GM19324 (cell line): Measurements from ENCODE around the gene MAP3K13.
"Not testable (repeated sequence)": the region's sequence is repeated elsewhere in the genome, so short reads cannot be mapped to it uniquely, and the experiment has no call there.

Experiments
- ATAC-seq: cut with Tn5 transposase; IDR thresholded peaks from one replicate; pipeline ENCODE4 v1.9.1; 2021; ENCODE audit warnings: mild to moderate bottlenecking, moderate library complexity; ENCODE audit not compliant: unreplicated experiment, low FRiP score

Gene MAP3K13

GRCh38 chr3:185393055-185393454 is 30.1 kb downstream of the MAP3K13 start:
- no peak for ATAC-seq

- no peak for ATAC-seq
Measured at GRCh38 chr3:185397676-185398075, 34.7 kb downstream of the MAP3K13 start.

DNA sequence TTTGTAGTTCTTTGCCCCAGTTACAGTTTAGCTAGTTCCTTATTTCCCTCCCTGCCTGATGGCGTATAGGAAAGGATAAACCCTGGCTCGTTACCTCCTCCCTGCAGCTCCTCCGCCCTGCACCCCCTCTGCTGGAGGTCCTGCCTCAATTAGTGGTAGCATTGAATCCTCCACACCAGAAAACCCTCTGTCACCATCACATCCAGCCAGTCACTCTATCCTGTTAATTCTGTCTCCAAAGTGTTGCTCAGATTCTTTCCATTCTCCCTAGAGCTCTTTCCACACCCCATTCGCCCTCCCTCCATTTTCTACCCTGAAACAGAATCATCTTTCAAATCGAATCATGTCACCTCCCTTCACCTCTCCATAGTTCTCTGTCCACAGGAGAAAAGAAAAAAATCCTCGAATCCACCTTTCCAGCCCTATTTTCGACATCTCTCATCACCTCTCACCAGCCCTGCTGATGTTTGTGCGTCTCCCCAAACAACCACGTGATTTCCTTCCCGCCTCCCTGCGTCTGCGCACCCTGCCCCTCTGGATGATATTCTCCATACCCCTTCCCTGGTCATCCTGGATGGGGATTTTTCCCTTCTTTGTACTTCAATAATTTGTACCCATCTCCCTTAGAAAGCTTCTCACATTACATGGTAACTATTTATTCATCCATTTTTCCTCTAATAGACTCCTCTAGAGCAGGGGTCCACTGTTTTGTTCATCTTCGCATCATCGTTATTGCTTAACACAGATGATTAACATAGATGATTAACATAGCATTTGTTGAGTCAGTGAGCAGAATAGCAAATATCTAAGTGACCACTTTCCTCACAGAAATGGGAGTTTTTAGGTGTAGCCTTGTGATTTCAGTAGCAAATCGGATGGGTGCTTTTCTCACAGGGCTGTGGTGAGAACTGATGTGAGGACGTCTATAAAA is 37.1 kb downstream of the MAP3K13 start:
- ATAC-seq, result no peak

DNA sequence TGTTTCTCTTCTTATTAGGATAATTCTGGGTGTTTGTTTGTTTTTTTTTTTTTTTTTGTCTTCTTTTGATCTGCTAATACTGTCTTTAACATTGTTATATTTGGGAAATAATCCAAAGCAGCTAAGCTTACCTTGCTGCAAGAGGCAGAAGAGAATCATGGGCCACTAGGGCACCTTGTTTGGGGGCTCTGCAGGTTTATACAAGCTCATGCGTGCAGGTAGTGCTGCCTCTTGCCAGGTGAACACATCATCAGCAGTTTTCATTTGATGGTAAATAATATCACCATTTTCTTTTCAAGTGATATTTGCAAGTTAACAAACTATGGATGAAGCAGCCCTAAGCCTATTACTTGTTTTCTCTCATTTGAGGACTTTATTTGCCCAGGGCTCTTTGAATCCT is 37.9 kb downstream of the MAP3K13 start:
- ATAC-seq, result no peak

GRCh38 chr3:185401319-185401955 is 38.5 kb downstream of the MAP3K13 start:
- no peak for ATAC-seq

- ATAC-seq, result no peak
Measured at GRCh38 chr3:185402561-185402960, 39.6 kb downstream of the MAP3K13 start.

- ATAC-seq, result no peak
Measured at GRCh38 chr3:185403002-185403401, 40.1 kb downstream of the MAP3K13 start.

- ATAC-seq, result no peak
Measured at GRCh38 chr3:185405243-185405642, 42.3 kb downstream of the MAP3K13 start.

DNA sequence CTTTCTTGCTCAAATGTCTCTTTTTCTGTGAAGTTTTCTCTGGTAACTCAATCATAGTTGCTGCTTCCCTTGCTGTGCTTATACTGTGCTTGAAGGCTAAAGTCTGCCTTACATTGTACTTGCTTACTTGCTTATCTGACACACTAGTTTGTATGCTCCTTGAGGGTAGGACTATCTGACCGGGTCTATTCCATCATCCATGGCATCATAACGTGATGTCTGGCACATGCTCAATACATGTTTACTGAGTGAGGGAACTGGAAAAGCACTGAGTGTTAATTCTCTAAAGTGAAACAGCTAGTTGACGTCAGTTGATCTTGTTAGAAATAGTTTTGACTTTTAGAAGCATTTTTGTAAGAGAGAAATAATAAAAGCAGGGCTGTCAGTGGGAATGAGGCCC is 42.7 kb downstream of the MAP3K13 start:
- ATAC-seq, result no peak

DNA sequence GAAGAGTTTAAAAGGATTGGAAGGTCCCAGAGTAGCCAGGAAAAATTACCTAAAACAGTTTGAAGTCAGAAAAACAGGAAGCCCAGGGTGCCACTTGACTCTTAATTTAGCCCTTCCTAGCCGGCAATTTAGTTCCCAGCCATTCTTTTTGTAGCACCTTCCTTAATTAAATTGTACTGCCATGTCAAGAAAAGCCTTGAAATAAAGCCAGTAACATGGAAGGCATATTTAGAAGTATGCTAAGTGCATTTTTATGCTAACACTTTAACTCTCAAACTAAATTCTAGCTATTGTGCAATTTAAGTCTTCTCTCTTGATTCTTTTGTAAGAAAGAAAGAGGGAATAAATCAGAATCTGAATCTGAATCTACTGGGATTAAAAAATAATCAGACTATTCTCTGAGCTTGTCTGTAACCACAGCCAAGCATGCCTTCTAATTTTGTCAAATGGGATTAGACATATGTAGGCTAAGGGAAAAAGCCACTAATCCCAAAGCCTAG is 43.2 kb downstream of the MAP3K13 start:
- no peak for ATAC-seq

GRCh38 chr3:185409957-185410356 is 47.0 kb downstream of the MAP3K13 start:
- no peak for ATAC-seq

- no peak for ATAC-seq
Measured at GRCh38 chr3:185411133-185411532, 48.2 kb downstream of the MAP3K13 start.

GRCh38 chr3:185416513-185416912 is 53.6 kb downstream of the MAP3K13 start:
- ATAC-seq, result no peak

DNA sequence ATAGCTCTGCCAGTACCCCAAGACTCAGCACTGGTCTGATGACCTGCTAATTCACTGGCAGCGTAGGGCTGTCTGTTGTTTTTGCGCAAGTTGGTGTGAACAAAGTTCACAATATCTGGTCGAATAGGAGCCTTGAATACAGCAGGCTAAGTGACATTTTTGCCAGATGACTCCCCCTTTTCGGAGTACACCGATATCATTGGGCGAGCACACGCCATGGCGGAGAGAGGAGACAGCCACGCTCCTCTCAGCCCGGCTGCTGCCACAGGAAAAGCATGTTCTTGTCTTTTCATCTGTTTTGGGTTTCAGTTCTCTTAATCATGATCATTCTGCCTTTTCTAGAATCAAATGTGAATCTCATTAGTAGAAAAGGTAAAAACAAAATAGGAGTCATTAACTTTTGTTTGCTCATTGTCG is 55.6 kb downstream of the MAP3K13 start:
- not testable (repeated sequence) for ATAC-seq

- ATAC-seq, result no peak
Measured at GRCh38 chr3:185420762-185421161, 57.8 kb downstream of the MAP3K13 start.

- peak; percentile 49 for ATAC-seq
Measured at GRCh38 chr3:185421577-185422232, 58.8 kb downstream of the MAP3K13 start.

- no peak for ATAC-seq
Measured at GRCh38 chr3:185422677-185423076, 59.7 kb downstream of the MAP3K13 start.

GRCh38 chr3:185423178-185423577 is 60.2 kb downstream of the MAP3K13 start:
- no peak for ATAC-seq

- ATAC-seq, result no peak
Measured at GRCh38 chr3:185424435-185424834, 61.5 kb downstream of the MAP3K13 start.

DNA sequence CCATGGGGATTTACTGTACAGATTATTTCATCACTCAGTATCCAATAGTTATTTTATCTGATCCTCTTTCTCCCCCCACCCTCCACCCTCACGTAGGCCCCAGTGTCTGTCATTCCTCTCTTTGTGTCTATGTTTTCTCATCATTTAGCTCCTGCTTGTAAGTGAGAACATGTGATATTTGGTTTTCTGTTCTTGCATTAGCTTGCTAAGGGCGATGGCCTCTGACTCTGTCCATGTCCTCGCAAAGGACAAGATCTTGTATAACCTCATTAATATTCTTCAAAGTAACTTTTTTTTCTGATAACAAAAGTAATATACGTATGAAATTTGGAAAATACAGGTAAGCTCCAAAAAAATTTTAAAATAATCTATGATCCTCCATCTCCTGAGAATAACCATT is 67.4 kb downstream of the MAP3K13 start:
- ATAC-seq, result no peak
